T-helper 1 cell treated with Interleukin-12 subunit alpha and Interleukin-12 subunit beta and Interleukin-4 antibody, amounts not matched to agents 30 ng/mL and 1 ng/mL, for 36 hours (primary cell): ENCODE results near the gene FADS6. TPM values are rescaled to one million over a fixed set of nuclear protein-coding genes. Genes with fewer than 3 reads are reported as not detected.

Experiments used
- intact Hi-C: fragments of 100-400 bp; cut with micrococcal nuclease; formaldehyde crosslinking; loops from one replicate; pipeline ENCODE4 v1.15.1; 2024
- total RNA-seq: library from RNA; stranded (reverse); gene quantifications from 2 replicates; pipeline ENCODE4 v1.2.3, GENCODE V29; 2022

Gene FADS6
- total RNA-seq, 1 donor from 2014 or later = not detected

- intact Hi-C loops = loop anchor here (5.0 to 10.0 kb wide), 3 partner anchors 314 to 984 kb away; partner anchors contain the start of genes SUMO2, TTYH2 and WBP2
Observed at GRCh38 chr17:74870512-74870911, 22.9 kb downstream of the FADS6 start.

DNA sequence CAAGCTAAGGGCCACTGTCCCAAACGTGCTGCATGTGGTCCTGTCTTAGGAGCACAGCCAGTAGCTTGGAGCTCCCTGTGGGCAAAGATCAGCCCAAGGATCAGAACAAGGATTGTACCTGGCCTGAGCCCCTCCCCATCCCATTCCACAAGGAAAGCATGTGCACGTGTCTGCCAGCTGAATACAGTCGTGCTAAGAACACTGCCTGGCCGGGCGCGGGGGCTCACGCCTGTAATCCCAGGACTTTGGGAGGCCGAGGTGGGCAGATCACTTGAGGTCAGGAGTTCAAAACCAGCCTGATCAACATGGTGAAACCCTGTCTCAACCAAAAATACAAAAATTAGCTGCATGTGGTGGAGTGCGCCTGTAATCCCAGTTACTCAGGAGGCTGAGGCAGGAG, 23.4 kb downstream of the FADS6 start:
- intact Hi-C loops = loop anchor here (5.0 to 10.0 kb wide), 3 partner anchors 315 to 985 kb away; partner anchors contain the start of genes SUMO2, TTYH2 and WBP2

DNA sequence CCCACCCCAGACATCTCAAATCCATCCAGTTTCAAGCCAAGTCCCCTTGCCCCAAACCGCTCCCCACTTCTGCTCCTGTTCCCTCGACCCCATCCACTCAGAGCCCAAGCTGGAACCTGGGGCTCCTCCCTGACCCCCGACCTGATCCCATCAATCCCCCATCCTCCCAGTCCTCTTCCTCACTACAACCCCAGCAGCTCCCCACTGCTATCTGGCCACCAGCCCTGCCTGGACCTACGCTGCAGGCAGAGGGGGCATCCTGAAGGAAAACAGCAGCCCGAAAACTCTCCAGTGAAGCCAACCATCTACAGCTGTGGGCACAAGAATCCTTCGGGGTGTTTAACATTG, 24.6 kb downstream of the FADS6 start:
- intact Hi-C loops = no loop called here

DNA sequence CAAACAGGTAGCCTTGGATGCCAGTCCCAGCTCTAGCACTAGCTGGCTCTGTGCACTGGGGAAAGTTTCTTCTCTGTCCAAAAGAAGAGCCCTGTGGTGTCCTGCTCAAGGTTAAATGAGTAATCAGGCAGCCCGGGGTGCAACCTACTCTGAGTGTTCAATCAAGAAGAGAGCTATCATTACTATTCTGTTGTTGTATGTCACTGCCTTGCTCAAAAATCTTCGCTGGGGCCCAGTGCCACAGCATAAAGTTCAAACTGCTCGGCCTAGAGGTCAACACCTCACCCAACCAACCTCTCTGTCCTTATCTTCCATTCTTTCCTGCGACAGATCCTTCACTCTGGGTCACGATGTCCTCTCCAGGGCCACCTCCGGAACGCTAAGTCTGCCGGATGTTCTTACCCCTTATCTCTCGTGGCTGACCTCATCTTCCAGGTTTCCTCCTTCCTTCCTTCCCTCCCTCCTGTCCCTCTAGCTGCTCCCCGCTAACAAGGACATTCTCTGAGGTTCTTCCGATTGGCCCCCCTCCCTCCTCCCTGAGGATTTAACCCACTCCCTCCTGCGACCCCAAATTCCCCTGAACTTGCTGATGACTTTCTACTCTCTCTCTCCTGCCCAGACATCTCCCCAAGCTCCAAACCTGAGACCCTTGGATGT, 25.1 kb downstream of the FADS6 start:
- intact Hi-C loops = no loop called here

GRCh38 chr17:74866198-74866835, 27.1 kb downstream of the FADS6 start:
- intact Hi-C loops = no loop called here

DNA sequence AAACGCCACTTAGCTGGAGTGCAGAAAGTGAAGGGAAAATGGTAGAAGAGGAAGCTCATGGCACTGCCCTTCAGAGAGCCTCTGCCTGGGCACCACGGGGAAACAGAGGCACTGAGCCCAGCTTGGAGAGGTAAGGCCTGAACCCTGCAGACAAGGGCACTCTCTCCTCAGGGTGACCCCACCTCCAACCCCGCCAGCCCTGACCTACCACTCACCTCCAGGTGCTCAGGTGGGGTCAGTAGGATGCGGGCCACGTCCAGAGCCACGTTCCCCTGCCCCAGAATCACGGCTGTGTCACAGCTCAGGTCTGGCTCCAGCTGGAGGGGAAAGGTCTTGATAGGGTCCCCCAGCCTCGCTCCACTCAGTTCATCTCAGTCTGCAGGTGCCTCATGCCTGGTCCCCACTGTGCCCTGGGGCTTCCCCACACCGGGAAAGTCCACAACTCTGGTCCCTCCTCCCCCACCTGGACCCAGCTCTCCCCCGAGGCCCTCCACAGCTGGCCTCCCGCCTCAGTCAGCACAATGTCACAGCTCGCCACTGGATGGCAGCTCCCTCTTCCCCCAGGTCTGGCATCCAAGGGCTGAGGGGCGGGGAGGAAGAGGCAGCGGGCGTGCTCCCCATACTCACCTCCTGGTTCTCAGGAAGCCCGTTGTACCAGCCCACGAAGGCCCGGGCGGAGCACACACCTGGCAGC, 27.8 kb downstream of the FADS6 start:
- intact Hi-C loops = loop anchor here (1.0 kb wide), 3 partner anchors 74 to 208 kb away; no protein-coding TSS in a partner anchor

DNA sequence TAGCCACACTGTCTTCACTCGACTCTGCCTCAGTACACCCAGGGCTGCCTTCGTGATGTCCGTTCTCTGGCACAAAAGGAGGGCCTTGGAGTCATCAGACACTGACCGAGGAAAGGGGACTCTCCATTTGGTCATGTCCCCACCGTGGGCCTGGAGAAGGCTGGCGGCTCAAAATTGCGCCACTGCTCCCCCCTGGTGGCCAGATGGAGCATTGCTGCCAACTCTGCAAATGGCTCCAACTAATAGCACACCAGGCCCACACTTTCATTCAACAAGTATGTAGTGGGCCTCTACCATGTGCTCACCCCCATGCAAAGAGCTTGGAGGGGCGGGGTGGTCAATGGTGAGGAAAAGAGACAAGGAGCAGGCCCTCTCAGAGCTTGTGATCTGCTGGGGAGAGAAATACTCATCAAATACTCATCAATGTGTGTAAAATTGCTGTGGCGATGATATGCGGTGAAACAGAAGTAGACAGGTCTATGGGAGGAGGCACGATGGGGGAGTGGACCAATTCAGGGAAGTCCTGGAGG, 28.5 kb downstream of the FADS6 start:
- intact Hi-C loops = loop anchor here (1.0 to 5.0 kb wide), 4 partner anchors 74 to 298 kb away; partner anchors contain the start of gene CD300H

DNA sequence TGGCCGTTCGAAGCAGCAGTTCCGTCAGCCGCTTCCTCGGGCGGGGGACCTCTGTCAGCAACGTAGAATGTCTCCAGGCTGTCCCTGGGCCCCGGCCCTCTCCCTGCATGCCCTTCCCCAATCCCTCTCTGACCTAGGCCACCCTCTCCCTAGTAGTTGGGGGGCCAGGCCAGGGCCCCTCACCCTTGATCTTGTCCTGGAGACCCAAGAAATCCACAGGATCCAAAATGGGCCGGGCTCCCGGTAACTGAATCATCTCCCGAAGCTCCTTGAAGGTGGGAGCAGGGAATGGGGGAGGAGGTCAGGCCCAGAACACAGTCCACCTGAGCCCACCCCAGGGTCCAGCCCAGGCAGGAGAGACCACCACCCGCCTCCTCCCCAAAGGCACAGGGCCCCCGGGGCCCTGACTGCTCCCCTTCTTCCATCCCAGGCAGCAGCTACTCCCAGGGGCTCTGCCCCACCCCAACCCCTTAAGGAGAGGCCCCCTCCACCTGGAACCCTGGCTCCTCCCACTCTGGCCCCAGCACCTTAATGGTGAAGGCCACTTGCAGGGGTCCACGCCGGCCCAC, 29.1 kb downstream of the FADS6 start:
- intact Hi-C loops = loop anchor here (5.0 kb wide), 1 partner anchor 297 kb away; the partner anchor contains the start of gene CD300H

- intact Hi-C loops = loop anchor here (5.0 kb wide), 1 partner anchor 296 kb away; the partner anchor contains the start of gene CD300H
Observed at GRCh38 chr17:74863420-74864296, 29.8 kb downstream of the FADS6 start.

- intact Hi-C loops = loop anchor here (5.0 kb wide), 1 partner anchor 296 kb away; the partner anchor contains the start of gene CD300H
Observed at GRCh38 chr17:74862919-74863318, 30.5 kb downstream of the FADS6 start.

DNA sequence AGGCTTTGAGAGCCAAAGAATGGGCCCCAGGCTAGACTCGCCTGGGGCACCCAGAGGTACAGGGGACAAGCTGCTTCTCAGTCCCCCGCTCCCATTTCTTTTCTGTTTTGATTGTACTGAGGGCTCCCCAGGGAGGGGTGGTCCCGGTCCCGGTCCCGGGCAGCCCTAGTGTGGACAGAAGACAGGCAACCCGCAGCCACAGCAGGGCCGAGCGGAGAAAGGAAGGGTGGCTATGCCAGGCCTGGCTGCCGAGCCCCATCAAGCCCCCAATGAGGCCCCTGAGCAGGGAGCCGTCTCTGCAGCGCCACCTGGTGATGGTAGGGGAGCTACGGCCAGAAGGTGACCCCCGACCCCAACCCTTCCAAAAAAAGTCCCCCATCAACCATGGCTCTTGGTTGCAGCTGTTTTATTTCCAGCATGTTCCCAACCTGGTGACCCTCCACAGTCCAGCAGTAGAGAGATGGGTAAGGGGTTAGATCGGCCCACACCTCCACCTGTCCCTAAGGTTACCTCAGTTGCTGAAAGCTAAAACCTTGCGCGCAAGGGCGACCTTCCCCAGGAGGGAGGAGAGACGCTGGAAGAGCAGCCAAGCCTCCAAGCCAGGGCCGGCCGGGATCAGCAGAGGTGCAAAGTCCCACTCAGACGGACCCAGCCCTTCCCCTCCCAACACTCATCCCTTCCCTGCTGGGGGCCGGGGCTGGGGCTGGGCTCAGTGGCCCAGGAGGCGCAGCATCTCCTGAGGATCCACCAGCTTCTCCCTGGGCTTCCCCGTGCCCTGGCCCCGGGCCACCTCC, 31.1 kb downstream of the FADS6 start:
- intact Hi-C loops = loop anchor here (5.0 kb wide), 1 partner anchor 295 kb away; the partner anchor contains the start of gene CD300H

DNA sequence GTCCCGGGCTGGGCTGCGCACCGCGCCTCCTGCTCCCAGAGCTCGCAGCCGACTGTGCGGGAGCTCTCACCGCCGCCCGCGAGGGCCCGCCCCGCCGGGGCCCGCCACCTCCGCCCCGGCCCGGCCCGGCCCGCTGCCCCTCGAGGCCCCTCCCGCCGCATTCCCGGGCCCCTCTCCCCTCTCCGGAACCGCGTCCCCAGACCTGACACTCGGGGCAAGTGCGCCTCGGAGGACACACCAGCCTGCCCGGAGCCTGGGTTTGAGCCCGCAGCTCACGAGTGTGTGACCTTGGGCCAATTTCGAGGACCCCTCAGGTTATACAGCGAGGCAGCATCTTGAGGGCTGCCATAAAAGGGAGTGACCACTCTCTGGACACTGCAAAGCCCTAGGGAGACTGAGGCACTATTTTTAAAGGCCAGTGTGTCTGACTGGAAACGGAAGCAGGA, 31.7 kb downstream of the FADS6 start:
- intact Hi-C loops = loop anchor here (5.0 kb wide), 1 partner anchor 294 kb away; the partner anchor contains the start of gene CD300H

DNA sequence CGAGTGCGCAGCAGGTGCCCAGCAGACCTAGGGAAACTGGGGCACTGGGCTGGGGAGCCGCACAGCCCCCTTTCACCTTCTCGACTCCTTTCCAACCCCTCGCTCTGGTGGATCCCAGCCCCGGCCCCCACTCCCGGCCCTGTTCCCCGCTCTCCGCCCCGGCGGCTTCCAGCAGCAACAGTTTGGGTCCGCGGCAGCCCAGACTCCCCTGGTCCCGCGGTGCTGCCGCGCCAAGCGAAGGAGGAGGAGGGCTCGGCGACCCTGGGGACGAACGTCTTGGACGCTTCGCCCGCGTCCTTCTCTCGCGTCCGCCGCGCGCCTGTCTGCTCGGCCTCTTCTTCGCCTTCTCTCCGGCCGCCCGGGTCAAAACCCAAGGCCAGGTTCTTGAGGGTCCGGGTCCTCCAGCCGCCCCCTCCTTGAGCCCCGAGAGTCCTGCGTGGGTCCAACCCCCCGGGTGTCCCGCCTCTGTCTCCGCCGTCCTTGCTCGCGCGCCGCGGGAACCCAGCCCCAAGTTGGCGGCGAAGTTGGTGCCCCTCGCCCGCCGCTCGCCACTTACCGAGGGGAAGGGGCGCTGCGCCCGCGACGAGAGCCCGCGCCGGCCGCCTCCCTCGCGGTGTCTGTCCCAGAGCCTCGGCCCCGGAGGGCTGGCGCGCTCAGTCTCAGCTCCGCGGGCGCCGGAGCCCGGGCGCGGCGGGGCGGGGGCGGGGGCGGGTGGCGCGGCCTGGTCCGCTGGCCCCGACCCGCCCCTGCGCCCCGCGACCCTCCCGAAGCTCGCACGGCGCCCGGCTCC, 32.4 kb downstream of the FADS6 start:
- intact Hi-C loops = loop anchor here (5.0 kb wide), 1 partner anchor 294 kb away; the partner anchor contains the start of gene CD300H

DNA sequence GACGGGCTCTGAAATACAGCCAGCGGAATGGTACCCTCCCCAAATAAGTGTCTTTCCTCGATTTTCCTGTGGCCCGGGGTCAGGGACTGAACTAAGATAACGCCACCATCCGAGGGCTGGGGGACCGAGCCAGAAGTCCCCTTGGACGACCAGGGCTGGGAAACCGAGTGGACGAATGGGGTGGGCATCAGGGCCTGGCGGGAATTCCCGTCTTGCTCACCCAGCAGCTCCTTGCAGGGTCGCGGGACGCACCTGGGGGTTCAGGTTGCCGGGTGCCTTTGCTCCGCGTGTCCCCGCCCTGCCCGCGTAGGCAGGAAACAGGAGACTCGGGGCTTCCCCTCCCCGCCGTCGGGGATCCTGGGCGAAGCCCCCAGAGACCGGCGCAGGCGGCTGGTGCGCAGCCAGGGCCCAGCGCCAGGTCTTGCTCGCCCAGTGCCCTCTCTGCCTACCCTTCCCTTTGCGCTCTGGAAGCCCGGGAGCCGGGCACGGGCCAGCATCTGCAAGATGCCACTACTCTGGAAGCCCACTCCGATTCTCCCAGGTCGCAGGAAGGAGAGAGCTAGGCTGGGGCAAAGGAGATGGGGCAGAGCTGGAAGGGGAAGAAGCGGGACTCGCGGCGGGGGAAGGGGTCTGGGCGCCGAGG, 33.1 kb downstream of the FADS6 start:
- intact Hi-C loops = loop anchor here (5.0 kb wide), 1 partner anchor 293 kb away; the partner anchor contains the start of gene CD300H

- intact Hi-C loops = loop anchor here (5.0 kb wide), 1 partner anchor 292 kb away; the partner anchor contains the start of gene CD300H
Observed at GRCh38 chr17:74859459-74860228, 33.8 kb downstream of the FADS6 start, which contains the start of gene GRIN2C. TSS of gene GRIN2C (minus strand) at chr17:74859885. CDS start at chr17:74855092, 4,793 bp downstream.

- intact Hi-C loops = no loop called here
Observed at GRCh38 chr17:74858672-74859458, 34.6 kb downstream of the FADS6 start.
